GM12872 (cell line): ENCODE measurements around the gene ABRACL.

Source experiments
- CTCF ChIP-seq: IDR thresholded peaks from 3 replicates; pipeline ENCODE4 v1.5.1; 2011; ENCODE audit warnings: low read depth, mild to moderate bottlenecking, low read length, moderate library complexity; ENCODE audit not compliant: insufficient read depth

The ABRACL gene

GRCh38 chr6:139028658-139029469, at the start of gene ABRACL:
ABRACL (plus strand) TSS chr6:139028745; CDS start chr6:139034161, 5,416 bp downstream.
- TF ChIP-seq CTCF: no peak

- no peak for TF ChIP-seq CTCF
Observed at GRCh38 chr6:138979365-138979764, 49.2 kb upstream of the ABRACL start.

GRCh38 chr6:138979813-138980668, 48.5 kb upstream of the ABRACL start:
- TF ChIP-seq CTCF: no peak

GRCh38 chr6:138981416-138981815, 47.1 kb upstream of the ABRACL start:
- no peak for TF ChIP-seq CTCF

GRCh38 chr6:138986578-138986977, 42.0 kb upstream of the ABRACL start:
- TF ChIP-seq CTCF: no peak

- TF ChIP-seq CTCF: no peak
Observed at GRCh38 chr6:138987080-138987642, 41.4 kb upstream of the ABRACL start.
